MG63 (cell line): ENCODE data around the gene COPB1. TPM values are rescaled to one million over a fixed set of nuclear protein-coding genes. Genes with fewer than 3 reads are reported as not detected.
"Not testable (repeated sequence)": the region's sequence is repeated elsewhere in the genome, so short reads cannot be mapped to it uniquely, and the experiment has no call there.

Experiments used
- DNase-seq: peaks from one replicate; pipeline ENCODE4 v3.0.0-alpha.2; 2020
- H3K27me3 ChIP-seq: fragments of 250-450 bp; sonication (Bioruptor Pico); 2 replicates; pipeline ENCODE4 v1.5.1; 2020; ENCODE audit warnings: mild to moderate bottlenecking, moderate library complexity
- H3K36me3 ChIP-seq: fragments of 250-450 bp; sonication (Bioruptor Pico); 2 replicates; pipeline ENCODE4 v1.5.1; 2020; ENCODE audit warnings: mild to moderate bottlenecking, moderate library complexity
- H3K4me3 ChIP-seq: fragments of 250-450 bp; sonication (Bioruptor Pico); 2 replicates; pipeline ENCODE4 v1.5.1; 2020; ENCODE audit warnings: mild to moderate bottlenecking, moderate library complexity
- H3K9me3 ChIP-seq: fragments of 250-450 bp; sonication (Bioruptor Pico); 2 replicates; pipeline ENCODE4 v1.5.1; 2020; ENCODE audit warnings: mild to moderate bottlenecking, moderate library complexity
- total RNA-seq: library from RNA; depleted of rRNA; stranded (reverse); fragments of >200 nt; shearing (Covaris generic); gene quantifications from 2 replicates; pipeline ENCODE4 v1.2.3, GENCODE V29; 2014; ENCODE audit warnings: low replicate concordance; rRNA removed

COPB1 gene, protein sequence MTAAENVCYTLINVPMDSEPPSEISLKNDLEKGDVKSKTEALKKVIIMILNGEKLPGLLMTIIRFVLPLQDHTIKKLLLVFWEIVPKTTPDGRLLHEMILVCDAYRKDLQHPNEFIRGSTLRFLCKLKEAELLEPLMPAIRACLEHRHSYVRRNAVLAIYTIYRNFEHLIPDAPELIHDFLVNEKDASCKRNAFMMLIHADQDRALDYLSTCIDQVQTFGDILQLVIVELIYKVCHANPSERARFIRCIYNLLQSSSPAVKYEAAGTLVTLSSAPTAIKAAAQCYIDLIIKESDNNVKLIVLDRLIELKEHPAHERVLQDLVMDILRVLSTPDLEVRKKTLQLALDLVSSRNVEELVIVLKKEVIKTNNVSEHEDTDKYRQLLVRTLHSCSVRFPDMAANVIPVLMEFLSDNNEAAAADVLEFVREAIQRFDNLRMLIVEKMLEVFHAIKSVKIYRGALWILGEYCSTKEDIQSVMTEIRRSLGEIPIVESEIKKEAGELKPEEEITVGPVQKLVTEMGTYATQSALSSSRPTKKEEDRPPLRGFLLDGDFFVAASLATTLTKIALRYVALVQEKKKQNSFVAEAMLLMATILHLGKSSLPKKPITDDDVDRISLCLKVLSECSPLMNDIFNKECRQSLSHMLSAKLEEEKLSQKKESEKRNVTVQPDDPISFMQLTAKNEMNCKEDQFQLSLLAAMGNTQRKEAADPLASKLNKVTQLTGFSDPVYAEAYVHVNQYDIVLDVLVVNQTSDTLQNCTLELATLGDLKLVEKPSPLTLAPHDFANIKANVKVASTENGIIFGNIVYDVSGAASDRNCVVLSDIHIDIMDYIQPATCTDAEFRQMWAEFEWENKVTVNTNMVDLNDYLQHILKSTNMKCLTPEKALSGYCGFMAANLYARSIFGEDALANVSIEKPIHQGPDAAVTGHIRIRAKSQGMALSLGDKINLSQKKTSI
- 221 and 276 TPM in 2 replicates for total RNA-seq

DNA sequence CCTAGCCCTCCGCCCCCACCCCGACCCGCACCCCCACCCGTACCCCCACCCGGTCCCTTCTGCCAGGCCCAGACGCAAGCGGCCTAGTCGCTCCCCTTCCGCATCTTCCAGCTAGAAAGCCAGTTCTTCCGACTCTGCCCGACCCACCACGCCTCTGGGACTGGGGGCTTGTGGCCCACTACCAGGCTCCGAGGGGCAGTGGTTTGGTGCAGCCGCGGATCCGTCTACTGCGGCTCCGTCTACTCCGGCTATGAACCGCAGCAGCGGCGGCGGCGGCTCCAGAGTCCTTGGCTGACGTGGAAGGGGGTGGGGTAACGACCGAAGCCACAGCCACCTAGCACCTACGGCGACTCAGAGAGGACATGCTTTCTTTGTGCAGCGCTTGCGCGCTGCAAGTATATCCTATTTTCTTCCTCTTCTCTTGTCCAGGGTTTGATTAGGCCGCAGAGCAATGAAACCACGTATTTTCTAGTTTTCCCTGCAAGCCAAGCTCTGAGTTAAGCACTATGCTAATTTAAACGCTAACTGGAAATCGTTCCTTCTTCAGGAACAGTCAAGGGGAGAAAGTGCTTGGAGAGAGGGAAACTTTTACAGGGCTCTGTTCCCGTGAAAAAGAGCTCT is at the start of gene COPB1:
TSS of gene COPB1 (minus strand) at position 252 of the 621 bp plus-strand sequence. CDS start 883 bp downstream, outside the sequence.
- Histone ChIP-seq H3K9me3 (no peaks in the 10 kb centered on the region), H3K36me3 (peaks cover 50% of the 10 kb centered on the region), H3K27me3 (no peaks in the 10 kb centered on the region), H3K4me3 (peak within 1 kb of the TSS; percentile 73)
- peak; percentile 91 for DNase-seq

DNA sequence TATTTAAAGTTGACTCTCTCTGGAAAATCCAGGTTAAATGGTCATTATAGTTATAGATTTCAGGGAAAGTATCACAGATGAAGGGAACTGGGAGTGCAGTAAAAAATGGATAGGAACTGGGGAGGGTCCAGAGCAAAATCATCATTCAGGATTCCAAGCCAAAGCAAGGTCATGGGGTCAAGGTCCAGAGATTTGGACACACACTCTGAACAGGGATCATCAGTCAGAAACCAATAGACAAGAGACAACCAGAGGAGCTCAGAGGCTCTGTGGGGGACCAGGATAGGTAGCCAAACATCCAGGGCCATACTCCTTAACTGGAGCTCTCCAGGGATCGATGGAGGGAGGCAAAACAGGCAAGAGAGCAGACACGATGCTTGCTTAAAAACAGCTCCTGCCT is 47.8 kb upstream of the COPB1 start:
- no peaks in the 10 kb centered on the region for H3K36me3 ChIP-seq
- no peak for DNase-seq
- H3K9me3 ChIP-seq, result no peaks in the 10 kb centered on the region
- H3K27me3 ChIP-seq, result no peaks in the 10 kb centered on the region
- H3K4me3 ChIP-seq, result no peak overlapping the region

DNA sequence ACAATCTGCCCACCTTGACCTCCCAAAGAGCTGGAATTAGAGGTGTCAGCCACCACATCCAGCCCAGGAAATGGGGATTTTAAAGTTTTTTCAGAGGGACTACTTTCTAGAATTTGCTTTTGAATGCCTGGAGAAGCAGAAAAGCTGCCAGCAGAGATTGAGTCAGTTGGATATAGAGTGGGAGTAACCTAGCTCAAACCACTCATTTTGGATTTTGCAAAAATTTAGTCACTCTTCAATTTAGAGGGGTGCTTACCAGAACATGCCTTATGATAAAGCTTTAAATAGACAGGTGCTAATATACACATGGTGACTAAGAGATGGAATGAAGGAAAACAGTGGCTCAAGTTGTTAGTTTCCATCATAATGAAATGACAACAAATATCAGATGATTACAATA is 47.1 kb upstream of the COPB1 start:
- DNase-seq, result no peak
- no peaks in the 10 kb centered on the region for H3K36me3 ChIP-seq
- H3K4me3 ChIP-seq, result no peak overlapping the region
- no peaks in the 10 kb centered on the region for H3K27me3 ChIP-seq
- H3K9me3 ChIP-seq, result no peaks in the 10 kb centered on the region

DNA sequence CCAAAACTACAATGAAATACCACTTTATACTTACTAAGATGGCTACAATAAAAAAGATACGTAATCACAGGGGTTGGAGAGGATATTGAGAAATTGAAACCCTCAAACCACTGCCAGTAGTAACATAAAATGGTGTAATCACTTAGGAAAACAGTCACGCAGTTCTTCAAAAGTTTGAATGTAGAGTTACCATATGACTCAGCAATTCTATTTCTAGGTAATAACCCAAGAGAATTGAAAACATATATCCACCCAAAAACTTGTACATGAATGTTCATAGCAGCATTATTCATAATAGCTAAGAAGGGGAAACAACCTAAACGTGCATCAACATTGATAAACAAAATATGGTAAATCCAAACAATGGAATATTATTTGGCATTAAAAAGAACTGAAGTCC is 45.0 kb upstream of the COPB1 start:
- no peak for DNase-seq
- H3K9me3 ChIP-seq, result no peaks in the 10 kb centered on the region

DNA sequence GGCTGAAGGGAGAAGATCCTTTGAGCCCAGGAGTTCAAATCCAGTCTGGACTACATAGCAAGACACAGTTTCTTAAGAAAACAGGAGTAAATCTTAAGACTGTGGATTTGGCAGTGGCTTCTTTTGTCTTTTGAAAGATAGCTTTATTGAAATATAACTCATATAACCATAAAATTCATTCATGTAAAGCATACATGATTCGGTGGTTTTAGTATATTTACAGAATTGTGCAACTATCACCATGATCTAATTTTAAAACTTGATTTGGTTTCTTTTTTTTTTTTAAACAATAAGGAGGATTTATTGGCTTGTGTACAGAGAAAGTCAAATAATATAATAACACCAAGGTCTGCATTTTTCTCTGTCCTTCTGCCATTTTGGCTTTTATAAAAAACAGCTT is 43.6 kb upstream of the COPB1 start:
- DNase-seq, result no peak
- H3K36me3 ChIP-seq, result no peaks in the 10 kb centered on the region
- no peaks in the 10 kb centered on the region for H3K9me3 ChIP-seq
- no peaks in the 10 kb centered on the region for H3K27me3 ChIP-seq
- no peak overlapping the region for H3K4me3 ChIP-seq

More for the DNA sequence above, 45.0 kb upstream of the COPB1 start:
- H3K36me3 ChIP-seq, result no peaks in the 10 kb centered on the region
- no peak overlapping the region for H3K4me3 ChIP-seq
- no peaks in the 10 kb centered on the region for H3K27me3 ChIP-seq

DNA sequence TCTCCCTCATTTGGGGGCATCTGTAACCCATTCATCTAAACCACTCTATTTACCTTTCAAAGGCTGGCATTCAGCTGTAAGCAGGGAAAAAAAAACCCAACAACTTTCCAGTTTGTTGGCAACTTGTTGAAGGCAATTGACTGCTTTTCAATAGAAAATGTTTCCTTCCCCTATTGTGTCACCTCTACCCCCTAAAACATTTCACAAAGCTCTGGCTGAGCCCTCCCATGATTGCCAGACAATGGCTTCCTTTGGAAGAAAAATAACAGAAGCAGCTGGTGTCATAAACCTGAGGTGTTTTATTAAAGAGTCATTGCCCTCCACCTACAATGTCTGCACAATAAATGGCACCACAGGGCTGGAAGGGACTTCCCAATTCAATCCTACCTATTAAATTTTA is 42.7 kb upstream of the COPB1 start:
- DNase-seq, result no peak
- H3K4me3 ChIP-seq, result no peak overlapping the region
- H3K36me3 ChIP-seq, result no peaks in the 10 kb centered on the region
- H3K9me3 ChIP-seq, result no peaks in the 10 kb centered on the region
- no peaks in the 10 kb centered on the region for H3K27me3 ChIP-seq

DNA sequence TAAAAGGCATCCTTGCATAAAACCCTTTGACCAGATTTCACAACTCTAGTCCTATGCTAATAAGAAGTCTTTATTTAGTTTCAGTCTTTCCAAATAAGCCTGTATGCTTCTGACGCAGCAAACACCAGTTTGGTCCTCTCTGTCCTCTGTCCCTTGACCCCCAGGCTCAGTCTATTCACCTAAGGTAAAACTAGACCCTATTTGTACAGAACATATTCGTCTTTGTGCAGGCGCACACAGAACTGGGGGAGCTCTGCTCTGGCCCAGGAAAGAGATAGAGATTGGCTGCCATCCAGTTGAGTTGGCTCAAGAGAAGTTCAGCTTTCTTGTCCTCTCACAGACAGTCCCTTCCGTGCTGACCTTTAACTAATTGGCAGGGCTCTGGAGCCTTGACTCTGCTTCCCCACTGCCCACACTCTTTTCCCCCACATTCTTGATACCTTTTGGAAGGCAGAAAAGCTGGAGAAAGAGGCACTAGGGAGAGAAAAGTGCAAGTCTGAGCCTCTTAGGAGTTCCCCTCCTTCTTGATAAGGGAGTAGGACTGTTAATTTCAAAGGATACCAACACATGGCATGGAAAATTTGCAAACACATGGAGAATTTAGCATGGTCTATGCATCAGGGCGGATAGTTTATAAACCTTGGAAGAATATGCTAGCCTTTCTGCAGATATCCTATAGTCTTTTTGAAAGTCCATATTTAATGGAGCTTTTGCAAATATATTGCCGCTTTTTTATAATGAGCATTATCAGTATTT is 41.8 kb upstream of the COPB1 start:
- no peak for DNase-seq
- Histone ChIP-seq H3K36me3 (no peaks in the 10 kb centered on the region), H3K4me3 (no peak overlapping the region), H3K9me3 (no peaks in the 10 kb centered on the region), H3K27me3 (no peaks in the 10 kb centered on the region)

DNA sequence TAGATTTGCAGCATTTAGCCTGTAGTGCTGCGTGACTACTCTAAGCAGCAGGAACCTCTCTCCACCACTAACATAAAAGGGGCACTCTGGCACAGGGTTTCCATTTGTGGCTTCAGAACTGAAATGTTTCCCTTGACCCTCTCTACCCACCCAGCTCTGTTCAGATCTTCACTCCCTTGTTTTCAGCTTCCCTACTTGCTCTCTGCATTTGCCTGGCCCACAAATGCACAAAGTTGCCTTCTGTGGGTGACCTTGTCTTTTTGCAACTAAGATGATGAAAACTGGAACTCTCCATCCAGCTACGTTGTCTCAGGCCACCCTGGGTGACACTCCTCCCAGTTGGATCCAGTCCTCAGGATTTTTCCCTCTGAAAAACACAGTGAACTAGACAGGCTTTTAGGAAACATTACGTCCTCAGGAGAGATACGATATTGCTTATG is 40.4 kb upstream of the COPB1 start:
- H3K27me3 ChIP-seq, result no peaks in the 10 kb centered on the region
- no peak for DNase-seq
- no peaks in the 10 kb centered on the region for H3K9me3 ChIP-seq
- H3K36me3 ChIP-seq, result no peaks in the 10 kb centered on the region
- no peak overlapping the region for H3K4me3 ChIP-seq

DNA sequence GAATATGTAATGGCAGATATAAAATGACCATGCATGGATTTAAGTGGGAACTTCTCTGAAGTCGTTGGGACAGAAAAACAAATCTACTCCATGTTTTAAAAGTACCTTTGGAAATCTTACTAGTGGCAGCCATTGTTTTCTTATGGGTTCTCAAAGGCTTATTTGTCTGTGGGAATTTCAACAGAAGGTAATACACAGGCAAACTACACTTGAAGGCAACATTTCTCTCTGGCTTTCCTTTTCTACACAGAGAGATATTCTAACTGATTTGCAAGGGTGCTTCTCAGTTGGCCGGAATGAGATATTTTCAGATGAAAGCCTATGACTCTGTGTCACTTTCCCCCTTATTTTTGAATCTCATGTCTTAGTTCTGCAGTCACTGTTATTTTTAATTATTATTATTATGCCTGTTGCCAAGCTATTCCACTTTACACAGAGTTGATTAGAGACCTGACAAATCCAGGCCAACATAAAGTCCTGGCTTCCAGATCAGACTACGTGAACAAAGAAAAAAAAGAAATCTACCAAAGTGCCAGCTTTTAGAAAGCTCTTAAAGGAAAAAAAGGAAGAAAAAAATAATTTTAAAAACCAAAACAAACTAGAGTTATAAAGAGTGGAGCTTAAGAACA is 39.4 kb upstream of the COPB1 start:
- no peaks in the 10 kb centered on the region for H3K9me3 ChIP-seq
- no peaks in the 10 kb centered on the region for H3K27me3 ChIP-seq
- no peak for DNase-seq
- H3K36me3 ChIP-seq, result no peaks in the 10 kb centered on the region
- H3K4me3 ChIP-seq, result no peak overlapping the region

DNA sequence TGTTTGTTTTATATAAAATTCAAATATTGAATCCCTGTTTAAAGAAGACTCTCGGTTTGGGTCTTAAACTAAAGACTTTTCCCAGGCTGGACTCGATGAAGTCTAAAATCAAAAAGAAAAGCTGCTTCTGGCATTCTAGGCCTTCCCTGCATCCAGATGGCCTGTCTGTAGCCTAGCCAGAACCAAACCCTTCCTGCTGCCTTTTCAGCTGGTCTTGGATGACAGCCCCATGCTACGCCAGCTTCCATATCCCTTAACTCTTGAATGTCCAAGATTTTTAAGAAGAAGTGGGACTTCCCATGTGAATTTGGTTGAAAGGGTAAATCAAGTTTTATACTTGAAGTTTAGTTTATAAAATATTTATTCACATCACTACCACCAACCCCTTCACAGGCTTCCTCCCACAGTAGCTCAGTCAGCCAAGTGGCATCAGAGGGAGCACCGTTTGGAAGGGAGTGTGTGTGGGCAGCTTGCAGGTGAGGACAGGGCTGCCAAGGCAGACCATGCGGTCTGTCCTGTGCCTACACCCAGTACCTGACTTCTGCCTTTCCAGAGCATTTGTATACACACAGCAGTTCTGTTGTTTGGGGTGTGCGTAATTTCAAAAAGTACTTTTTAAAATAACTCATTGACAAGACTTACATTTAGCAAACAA is 38.8 kb upstream of the COPB1 start:
- Histone ChIP-seq H3K36me3 (no peaks in the 10 kb centered on the region), H3K4me3 (no peak overlapping the region), H3K27me3 (no peaks in the 10 kb centered on the region), H3K9me3 (no peaks in the 10 kb centered on the region)
- no peak for DNase-seq

DNA sequence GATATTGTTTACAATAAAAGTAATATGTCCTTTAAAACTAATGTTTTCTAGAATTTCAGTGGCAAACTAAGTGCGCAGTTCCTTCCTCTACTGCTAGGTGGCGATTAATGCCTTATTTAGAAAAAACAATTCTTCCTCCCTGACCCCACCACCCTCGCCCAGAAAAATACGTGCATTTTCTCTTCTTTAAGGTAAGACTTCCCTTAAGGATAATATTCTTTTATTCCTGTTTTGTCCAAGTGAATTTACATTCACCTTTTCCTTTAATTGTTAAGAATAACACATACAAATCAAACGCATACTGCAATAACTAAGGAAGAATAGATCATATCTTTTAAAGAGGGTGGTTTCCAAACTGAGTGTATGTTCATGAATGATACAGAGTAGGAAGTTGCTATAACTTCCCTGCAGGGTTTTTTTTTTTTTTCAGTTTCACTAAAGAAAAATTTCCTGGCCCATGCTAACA is 37.6 kb upstream of the COPB1 start:
- H3K36me3 ChIP-seq, result no peaks in the 10 kb centered on the region
- no peaks in the 10 kb centered on the region for H3K27me3 ChIP-seq
- no peak for DNase-seq
- no peaks in the 10 kb centered on the region for H3K9me3 ChIP-seq
- no peak overlapping the region for H3K4me3 ChIP-seq

DNA sequence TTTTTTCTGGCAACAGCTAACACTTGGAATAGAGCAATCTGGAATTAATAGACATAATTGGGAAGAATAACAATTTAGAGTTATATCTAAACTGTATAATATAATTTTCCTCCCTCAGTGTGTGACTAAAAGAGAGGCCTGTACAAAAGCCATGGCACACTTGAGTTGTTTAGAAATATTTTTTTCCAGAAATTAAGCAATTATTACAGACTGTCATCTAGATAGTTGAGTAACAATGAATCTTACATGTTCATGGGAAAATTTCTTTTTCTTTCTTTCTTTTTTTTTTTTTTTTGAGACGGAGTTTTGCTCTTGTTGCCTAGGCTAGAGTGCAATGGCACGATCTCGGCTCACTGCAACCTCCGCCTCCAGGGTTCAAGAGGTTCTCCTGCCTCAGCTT is 35.6 kb upstream of the COPB1 start:
- not testable (repeated sequence) for H3K9me3 ChIP-seq, H3K27me3 ChIP-seq, H3K36me3 ChIP-seq, H3K4me3 ChIP-seq, DNase-seq

DNA sequence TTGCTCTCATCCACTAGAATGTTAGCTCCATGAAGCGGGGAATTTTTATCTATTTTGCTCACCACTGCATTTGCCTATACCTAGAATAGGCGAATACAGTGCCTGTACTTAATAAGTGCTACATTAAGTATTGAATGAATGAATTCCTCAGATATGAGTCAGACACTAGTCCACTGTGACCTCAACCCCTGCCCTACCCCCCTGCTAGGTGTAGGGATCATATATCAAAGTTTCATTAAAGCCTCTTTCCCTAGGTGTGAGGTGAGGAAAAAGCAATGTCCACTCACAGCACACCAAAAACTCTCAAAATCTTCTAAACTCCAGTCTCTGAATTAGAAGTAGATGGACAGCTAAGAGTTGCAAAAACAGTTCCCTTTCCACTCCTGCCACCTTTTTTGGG is 30.3 kb upstream of the COPB1 start:
- no peak overlapping the region for H3K4me3 ChIP-seq
- no peaks in the 10 kb centered on the region for H3K36me3 ChIP-seq

DNA sequence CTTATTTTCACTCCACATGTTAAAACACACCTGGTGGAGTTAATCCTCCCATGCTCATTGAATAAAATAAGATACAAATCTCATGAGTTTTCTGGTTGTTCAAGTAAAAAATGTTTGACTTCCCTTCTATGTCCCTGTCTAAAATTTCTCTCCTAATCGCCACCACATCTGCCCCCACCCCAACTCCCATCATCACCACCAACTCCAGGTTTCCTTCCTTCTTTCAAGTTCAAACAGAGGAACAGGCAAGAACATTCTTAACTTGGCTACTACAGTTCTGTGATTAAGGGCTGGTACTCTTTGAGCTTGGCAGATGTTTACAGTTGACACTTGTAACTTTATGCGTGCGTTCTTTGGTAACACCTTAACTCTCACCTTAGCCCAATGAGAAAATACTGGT is 29.7 kb upstream of the COPB1 start:
- no peak for DNase-seq
- Histone ChIP-seq H3K9me3 (no peaks in the 10 kb centered on the region), H3K4me3 (no peak overlapping the region), H3K36me3 (no peaks in the 10 kb centered on the region), H3K27me3 (no peaks in the 10 kb centered on the region)

More for the DNA sequence above, 30.3 kb upstream of the COPB1 start:
- Histone ChIP-seq H3K27me3 (no peaks in the 10 kb centered on the region), H3K9me3 (no peaks in the 10 kb centered on the region)
- no peak for DNase-seq

DNA sequence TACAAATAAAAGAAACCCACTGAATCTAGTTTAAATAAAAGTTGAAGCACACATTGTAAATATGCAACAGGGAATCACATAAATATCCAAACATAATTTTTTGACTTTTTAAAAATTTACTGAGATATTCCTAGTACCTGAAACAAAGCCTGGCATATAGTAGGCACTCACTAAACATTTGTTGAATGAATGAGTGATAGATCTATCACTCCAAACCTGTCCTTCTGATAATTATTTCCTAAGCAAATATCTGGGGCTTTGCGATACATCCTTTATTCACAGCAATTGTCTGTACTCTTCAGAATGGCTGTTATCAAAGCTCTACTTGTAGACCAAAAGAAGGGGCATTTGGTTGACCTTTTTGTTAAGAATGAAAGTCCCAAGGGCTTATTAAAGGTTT is 23.2 kb upstream of the COPB1 start:
- no peak for DNase-seq
- Histone ChIP-seq H3K9me3 (no peaks in the 10 kb centered on the region), H3K36me3 (peaks cover 10% of the 10 kb centered on the region), H3K27me3 (no peaks in the 10 kb centered on the region), H3K4me3 (no peak overlapping the region)
